HG03457 (cell line): Measurements from ENCODE around the gene FKBP1B.
"Not testable (repeated sequence)": the region's sequence is repeated elsewhere in the genome, so short reads cannot be mapped to it uniquely, and the experiment has no call there.

Experiments
- ATAC-seq: cut with Tn5 transposase; IDR thresholded peaks from one replicate; pipeline ENCODE4 v1.9.1; 2021; ENCODE audit warnings: moderate number of reproducible peaks; ENCODE audit not compliant: unreplicated experiment

The FKBP1B gene

GRCh38 chr2:24095171-24095677 is 45.7 kb downstream of the FKBP1B start:
- ATAC-seq: not testable (repeated sequence)

GRCh38 chr2:24100732-24101131 is 51.2 kb downstream of the FKBP1B start:
- not testable (repeated sequence) for ATAC-seq

GRCh38 chr2:24101992-24102391 is 52.5 kb downstream of the FKBP1B start:
- ATAC-seq: no peak

- ATAC-seq: no peak
Observed at GRCh38 chr2:24102677-24103076, 53.1 kb downstream of the FKBP1B start.

- ATAC-seq: no peak
Observed at GRCh38 chr2:24104110-24104650, 54.6 kb downstream of the FKBP1B start.

GRCh38 chr2:24104906-24105305 is 55.4 kb downstream of the FKBP1B start:
- ATAC-seq: no peak

GRCh38 chr2:24105816-24106215 is 56.3 kb downstream of the FKBP1B start:
- no peak for ATAC-seq

- no peak for ATAC-seq
Observed at GRCh38 chr2:24106786-24107185, 57.2 kb downstream of the FKBP1B start.

GRCh38 chr2:24107336-24107735 is 57.8 kb downstream of the FKBP1B start:
- ATAC-seq: no peak

- not testable (repeated sequence) for ATAC-seq
Observed at GRCh38 chr2:24109431-24109830, 59.9 kb downstream of the FKBP1B start.

GRCh38 chr2:24110660-24111303 is 61.2 kb downstream of the FKBP1B start:
- ATAC-seq: no peak

GRCh38 chr2:24111407-24111901 is 61.9 kb downstream of the FKBP1B start:
- no peak for ATAC-seq
